ENCODE measurements around the gene EXOG.
"Not testable (repeated sequence)": the region's sequence is repeated elsewhere in the genome, so short reads cannot be mapped to it uniquely, and the experiment has no call there.

- not testable (repeated sequence) for TF ChIP-seq EZH2 (IDR thresholded peaks at IDR 0.05; ENCODE audit: borderline replicate concordance, low read length)
- TF ChIP-seq, protein P1, sequence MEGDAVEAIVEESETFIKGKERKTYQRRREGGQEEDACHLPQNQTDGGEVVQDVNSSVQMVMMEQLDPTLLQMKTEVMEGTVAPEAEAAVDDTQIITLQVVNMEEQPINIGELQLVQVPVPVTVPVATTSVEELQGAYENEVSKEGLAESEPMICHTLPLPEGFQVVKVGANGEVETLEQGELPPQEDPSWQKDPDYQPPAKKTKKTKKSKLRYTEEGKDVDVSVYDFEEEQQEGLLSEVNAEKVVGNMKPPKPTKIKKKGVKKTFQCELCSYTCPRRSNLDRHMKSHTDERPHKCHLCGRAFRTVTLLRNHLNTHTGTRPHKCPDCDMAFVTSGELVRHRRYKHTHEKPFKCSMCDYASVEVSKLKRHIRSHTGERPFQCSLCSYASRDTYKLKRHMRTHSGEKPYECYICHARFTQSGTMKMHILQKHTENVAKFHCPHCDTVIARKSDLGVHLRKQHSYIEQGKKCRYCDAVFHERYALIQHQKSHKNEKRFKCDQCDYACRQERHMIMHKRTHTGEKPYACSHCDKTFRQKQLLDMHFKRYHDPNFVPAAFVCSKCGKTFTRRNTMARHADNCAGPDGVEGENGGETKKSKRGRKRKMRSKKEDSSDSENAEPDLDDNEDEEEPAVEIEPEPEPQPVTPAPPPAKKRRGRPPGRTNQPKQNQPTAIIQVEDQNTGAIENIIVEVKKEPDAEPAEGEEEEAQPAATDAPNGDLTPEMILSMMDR (IDR thresholded peaks at IDR 0.05; ENCODE audit: low read length) = not testable (repeated sequence)
These were observed 70.7 kb downstream of the EXOG start for GRCh38 chr3:38566794-38567193.

Data from OCI-LY1 (cell line).